Measurements from ENCODE around the gene ZNF550. TPM values are rescaled to one million over a fixed set of nuclear protein-coding genes. Genes with fewer than 3 reads are reported as not detected.
A peak's percentile ranks its signal among the peaks of the same experiment; 100 is the strongest.
"Not testable (repeated sequence)": the region's sequence is repeated elsewhere in the genome, so short reads cannot be mapped to it uniquely, and the experiment has no call there.

ZNF550 gene
- total RNA-seq, 4 donors from 2014 or later, result 3.7 to 8.8 (median 6.9) TPM

DNA sequence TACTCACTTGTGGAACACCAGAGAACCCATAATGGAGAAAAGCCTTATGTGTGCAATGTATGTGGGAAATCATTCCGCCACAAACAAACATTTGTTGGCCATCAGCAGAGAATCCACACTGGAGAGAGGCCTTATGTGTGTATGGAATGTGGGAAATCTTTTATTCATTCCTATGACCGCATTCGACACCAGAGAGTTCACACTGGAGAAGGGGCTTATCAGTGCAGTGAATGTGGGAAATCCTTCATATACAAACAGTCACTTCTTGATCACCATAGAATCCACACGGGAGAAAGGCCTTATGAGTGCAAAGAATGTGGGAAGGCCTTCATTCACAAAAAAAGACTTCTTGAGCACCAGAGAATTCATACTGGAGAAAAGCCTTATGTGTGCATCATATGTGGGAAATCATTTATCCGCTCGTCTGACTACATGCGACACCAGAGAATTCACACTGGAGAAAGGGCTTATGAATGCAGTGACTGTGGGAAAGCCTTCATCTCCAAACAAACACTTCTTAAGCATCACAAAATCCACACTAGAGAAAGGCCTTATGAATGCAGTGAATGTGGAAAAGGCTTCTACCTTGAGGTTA lies 21.6 kb downstream of the ZNF550 start:
- TF ChIP-seq, protein P1, sequence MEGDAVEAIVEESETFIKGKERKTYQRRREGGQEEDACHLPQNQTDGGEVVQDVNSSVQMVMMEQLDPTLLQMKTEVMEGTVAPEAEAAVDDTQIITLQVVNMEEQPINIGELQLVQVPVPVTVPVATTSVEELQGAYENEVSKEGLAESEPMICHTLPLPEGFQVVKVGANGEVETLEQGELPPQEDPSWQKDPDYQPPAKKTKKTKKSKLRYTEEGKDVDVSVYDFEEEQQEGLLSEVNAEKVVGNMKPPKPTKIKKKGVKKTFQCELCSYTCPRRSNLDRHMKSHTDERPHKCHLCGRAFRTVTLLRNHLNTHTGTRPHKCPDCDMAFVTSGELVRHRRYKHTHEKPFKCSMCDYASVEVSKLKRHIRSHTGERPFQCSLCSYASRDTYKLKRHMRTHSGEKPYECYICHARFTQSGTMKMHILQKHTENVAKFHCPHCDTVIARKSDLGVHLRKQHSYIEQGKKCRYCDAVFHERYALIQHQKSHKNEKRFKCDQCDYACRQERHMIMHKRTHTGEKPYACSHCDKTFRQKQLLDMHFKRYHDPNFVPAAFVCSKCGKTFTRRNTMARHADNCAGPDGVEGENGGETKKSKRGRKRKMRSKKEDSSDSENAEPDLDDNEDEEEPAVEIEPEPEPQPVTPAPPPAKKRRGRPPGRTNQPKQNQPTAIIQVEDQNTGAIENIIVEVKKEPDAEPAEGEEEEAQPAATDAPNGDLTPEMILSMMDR (IDR thresholded peaks at IDR 0.05), result no peak
- DNase-seq (ENCODE audit: low spot score), result no peak
- ATAC-seq (ENCODE audit: low FRiP score), result no peak

DNA sequence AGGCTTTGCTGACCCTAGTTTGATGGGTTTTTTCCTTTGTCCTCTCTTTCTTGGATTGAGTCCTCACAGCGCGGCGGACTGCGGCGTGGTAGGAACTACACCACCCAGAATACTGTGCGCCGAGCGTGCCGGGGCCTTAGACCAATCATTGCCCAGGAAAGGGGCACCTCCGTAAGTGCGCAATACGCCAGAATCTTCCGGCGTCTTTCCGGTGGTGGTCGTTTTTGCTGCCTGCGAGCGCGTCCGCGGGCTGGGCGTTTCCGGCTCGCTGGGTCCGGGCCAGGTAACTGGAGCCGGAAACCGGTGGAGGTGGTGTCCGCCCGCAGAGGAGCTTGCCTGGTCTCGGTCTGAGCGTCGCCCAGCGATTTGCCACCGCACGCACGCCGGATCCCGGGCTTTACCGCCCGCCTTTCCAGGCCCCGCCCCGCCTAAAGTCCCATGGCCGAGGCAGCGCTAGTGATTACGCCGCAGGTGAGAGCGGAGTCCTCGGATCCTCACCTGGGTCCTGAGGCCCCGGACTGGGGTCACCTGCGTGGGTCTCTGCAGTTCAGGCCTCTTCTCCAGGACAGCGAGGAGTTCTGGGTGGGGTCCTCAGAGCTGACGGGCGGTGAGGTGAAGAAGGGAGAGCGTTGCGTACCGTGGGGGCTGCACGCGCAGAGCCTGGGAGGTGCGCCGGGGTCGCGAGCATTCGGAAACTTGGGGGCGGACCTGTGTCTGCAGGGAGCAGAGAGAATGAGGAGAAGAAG lies 32.4 kb downstream of the ZNF550 start, which contains the start of gene ZNF549:
Gene ZNF549 (plus strand): TSS at position 221 of the 746 bp plus-strand sequence. CDS start 218 bp downstream, at position 439.
- DNase-seq (ENCODE audit: low spot score) (peak; percentile 60), ATAC-seq (ENCODE audit: low FRiP score) (peak; percentile 99)
- TF ChIP-seq, protein P1 (IDR thresholded peaks at IDR 0.05), result no peak

DNA sequence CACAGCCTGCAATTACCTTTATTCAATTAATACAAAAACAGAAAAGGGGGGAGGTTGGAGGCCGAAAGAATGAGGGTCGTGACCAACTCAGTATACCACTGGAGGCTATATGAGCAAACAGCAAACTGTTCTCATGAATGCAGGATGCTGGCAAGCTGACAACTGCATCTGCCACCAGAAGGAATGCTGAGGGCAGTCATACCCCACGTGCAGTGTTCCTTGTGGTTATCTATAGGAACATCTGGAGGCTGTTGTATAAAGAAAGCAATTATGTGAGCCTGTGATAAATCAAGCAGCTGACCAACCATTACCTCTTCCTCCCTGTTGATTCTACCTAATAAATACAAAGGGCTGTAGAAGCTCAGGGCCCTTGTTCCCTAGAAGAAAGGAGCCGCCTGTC lies 41.6 kb downstream of the ZNF550 start:
- not testable (repeated sequence) for DNase-seq (ENCODE audit: low spot score); ATAC-seq (ENCODE audit: low FRiP score)

DNA sequence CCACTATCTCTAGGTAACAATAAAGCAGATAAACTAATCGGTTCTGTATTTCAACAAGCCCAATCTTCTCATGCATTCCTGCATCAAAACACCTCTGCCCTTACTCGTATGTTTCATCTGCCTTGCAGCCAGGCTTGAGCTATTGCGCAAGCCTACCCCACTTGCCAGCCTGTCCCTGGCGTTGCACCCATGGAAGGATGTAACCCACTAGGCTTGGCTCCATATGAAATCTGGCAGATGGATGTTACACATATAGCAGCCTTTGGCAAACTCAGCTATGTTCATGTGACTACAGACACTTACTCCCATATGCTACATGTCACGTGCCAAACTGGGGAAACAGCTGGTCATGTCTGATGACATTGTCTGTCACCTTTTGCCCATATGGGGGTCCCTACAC lies 44.4 kb downstream of the ZNF550 start:
- DNase-seq (ENCODE audit: low spot score) (no peak), ATAC-seq (ENCODE audit: low FRiP score) (no peak)
- TF ChIP-seq, protein P1 (IDR thresholded peaks at IDR 0.05), result no peak

DNA sequence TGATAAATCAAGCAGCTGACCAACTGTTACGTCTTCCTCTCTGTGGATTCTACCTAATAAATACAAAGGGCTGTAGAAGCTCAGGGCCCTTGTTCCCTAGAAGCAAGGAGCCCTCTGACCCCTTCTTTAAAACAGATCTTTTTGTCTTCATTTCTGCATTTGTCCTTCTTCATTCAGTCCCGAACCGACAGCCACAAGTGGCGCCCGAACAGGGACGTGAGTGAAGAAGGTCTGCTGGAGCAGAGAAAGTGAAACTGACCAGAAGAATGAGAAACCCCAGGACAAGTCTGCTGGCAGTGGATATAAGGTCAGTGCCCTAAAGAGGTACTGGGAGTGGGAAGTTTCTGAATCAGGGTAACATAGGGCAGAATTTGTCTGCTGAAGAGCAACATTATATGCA lies 46.8 kb downstream of the ZNF550 start:
- TF ChIP-seq, protein P1 (IDR thresholded peaks at IDR 0.05), result no peak
- ATAC-seq (ENCODE audit: low FRiP score) (no peak), DNase-seq (ENCODE audit: low spot score) (no peak)

DNA sequence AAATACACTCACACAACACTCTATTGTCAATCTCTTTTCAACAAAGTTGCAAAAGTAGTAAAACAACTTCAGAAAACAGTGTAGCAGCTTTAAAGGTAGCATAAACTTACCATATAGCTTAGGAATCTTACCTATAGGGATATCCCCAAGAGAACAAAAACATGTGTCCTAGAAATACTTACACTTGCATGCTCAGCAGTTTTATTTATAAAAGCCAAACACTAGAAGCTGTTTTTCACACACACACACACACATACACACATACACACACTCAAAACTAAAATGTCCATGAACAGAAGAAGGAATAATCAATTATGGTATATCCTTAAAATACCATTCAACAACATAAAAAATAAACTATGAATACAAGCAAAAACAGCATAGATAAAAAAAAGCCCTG lies 48.2 kb downstream of the ZNF550 start:
- no peak for ATAC-seq (ENCODE audit: low FRiP score)
- no peak for DNase-seq (ENCODE audit: low spot score)

DNA sequence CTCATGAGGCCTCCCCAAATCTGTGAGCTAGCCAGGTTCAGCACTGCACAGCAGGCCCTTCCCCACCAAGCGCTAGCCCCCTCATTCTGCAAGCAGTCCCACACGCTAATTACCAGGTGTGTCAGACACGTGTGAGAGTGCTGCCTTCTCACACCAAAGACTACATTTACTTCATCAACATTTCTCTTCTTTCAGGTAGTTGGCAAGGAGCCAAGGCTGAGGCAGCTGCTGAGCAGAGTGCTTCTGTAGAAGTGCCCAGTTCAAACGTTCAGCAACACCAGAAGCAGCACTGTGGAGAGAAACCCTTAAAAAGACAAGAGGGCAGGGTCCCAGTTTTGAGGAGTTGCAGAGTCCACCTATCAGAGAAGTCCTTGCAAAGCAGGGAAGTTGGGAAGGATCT lies 53.5 kb downstream of the ZNF550 start:
- TF ChIP-seq, protein P1 (IDR thresholded peaks at IDR 0.05), result no peak
- DNase-seq (ENCODE audit: low spot score) (no peak), ATAC-seq (ENCODE audit: low FRiP score) (no peak)

More for the DNA sequence above, 48.2 kb downstream of the ZNF550 start:
- TF ChIP-seq, protein P1 (IDR thresholded peaks at IDR 0.05), result no peak

DNA sequence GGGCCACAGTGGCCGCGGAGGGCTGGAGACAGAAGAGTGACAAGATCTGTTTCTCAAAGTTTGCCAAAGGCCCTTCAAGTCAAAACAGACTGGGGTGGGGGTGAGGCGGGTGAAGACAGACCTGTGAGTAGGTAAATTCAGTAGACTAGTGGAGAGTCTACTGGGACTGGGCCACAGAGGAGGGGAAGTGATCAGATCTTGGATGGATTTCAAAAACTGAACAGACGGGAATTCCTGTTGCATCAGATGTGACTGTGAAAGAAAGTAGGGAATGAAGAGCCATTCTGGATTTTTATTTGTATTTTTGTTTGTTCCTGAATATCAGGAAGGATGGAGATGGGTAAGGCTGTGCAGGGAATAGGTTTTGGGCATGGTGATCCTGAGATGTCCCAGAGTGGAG lies 59.3 kb downstream of the ZNF550 start:
- not testable (repeated sequence) for ATAC-seq (ENCODE audit: low FRiP score); DNase-seq (ENCODE audit: low spot score)

DNA sequence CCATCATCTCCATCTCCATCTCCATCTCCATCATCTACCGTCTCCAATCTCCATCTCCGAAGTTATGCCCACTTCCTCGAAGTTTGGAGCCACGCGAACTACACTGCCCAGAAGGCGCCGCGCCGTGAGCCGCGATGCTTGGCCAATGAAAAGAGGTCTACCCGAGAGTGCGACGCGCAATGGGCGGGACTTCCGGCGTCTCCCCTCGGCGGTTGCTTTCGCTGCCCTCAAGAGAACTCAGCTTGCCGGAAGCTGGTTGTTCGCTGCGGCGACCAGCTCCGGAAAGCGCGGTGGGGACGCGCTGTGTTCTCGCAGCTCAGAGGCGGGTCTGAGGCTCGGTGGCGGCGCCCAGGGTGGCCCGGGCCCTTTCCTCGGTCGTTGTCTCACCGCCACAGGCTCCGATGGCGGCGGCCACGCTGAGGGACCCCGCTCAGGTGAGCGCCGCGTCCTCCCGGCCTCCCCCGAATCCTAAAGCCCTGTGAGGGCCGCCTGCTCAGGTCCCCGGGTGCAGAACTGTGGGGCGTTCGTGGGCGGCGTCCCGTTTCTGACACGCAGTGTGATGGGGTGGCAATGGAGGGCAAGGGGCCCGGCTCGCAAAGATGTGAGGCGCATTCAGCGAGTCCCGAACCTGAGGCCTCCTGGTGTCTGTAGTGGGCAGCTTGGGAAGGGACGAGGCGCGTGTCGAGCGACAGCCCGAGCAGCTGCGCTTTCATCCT lies 59.8 kb downstream of the ZNF550 start, which contains the start of gene ZNF773:
Gene ZNF773 (plus strand): TSS at position 259 of the 716 bp plus-strand sequence. CDS start 143 bp downstream, at position 402.
- ATAC-seq (ENCODE audit: low FRiP score) (peak; percentile 96), DNase-seq (ENCODE audit: low spot score) (peak; percentile 81)

DNA sequence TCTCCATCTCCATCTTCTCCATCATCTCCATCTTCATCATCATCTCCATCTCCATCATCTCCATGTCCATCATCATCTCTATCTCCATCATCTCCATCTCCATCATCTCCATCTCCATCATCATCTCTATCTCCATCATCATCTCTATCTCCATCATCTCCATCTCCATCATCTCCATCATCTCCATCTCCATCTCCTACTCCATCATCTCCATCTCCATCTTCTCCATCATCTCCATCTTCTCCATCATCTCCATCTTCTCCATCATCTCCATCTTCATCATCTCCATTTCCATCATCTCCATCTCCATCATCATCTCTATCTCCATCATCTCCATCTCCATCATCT lies 60.4 kb downstream of the ZNF550 start:
- ATAC-seq (ENCODE audit: low FRiP score); DNase-seq (ENCODE audit: low spot score): not testable (repeated sequence)

DNA sequence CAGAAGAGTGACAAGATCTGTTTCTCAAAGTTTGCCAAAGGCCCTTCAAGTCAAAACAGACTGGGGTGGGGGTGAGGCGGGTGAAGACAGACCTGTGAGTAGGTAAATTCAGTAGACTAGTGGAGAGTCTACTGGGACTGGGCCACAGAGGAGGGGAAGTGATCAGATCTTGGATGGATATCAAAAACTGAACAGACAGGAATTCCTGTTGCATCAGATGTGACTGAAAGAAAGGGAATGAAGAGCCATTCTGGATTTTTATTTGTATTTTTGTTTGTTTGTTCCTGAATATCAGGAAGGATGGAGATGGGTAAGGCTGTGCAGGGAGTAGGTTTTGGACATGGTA lies 71.4 kb downstream of the ZNF550 start:
- not testable (repeated sequence) for DNase-seq (ENCODE audit: low spot score)
- ATAC-seq (ENCODE audit: low FRiP score), result peak; percentile 27

Measured in omental fat pad (tissue), 4 donors.